AG09319 (cell line): Measurements from ENCODE around the gene CCDC201.
"Not testable (repeated sequence)": the region's sequence is repeated elsewhere in the genome, so short reads cannot be mapped to it uniquely, and the experiment has no call there.

ENCODE experiments used
- DNase-seq: peaks from one replicate; pipeline ENCODE4 v3.0.0-alpha.2; 2010; ENCODE audit warnings: low read depth; ENCODE audit errors: extremely low read depth
- TF ChIP-seq, protein P1 (sequence below): IDR thresholded peaks from 2 replicates; pipeline ENCODE4 v1.5.1; 2011; ENCODE audit warnings: low read depth, mild to moderate bottlenecking, inconsistent platforms, low read length, moderate library complexity

Gene CCDC201

DNA sequence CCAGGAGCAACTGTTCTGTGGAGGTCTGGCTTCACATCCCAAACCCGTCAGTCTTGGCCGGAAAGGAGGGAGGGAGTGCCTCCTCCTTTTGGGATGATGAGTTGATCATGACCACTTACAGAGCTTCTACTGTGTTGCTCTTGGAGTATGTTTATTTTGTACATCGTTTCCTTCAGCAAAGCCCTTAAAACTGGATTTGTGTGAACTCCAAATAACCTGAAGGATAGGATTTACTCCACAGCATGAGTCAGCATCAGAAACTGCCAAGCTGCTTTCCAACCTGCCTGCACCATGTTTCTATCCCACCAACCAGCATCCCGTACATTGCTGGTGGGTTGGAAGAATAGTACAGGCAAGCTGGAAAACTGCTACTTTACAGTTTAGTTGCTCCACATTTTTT, 3.5 kb downstream of the CCDC201 start:
- TF ChIP-seq, protein P1, sequence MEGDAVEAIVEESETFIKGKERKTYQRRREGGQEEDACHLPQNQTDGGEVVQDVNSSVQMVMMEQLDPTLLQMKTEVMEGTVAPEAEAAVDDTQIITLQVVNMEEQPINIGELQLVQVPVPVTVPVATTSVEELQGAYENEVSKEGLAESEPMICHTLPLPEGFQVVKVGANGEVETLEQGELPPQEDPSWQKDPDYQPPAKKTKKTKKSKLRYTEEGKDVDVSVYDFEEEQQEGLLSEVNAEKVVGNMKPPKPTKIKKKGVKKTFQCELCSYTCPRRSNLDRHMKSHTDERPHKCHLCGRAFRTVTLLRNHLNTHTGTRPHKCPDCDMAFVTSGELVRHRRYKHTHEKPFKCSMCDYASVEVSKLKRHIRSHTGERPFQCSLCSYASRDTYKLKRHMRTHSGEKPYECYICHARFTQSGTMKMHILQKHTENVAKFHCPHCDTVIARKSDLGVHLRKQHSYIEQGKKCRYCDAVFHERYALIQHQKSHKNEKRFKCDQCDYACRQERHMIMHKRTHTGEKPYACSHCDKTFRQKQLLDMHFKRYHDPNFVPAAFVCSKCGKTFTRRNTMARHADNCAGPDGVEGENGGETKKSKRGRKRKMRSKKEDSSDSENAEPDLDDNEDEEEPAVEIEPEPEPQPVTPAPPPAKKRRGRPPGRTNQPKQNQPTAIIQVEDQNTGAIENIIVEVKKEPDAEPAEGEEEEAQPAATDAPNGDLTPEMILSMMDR = no peak
- DNase-seq = no peak

DNA sequence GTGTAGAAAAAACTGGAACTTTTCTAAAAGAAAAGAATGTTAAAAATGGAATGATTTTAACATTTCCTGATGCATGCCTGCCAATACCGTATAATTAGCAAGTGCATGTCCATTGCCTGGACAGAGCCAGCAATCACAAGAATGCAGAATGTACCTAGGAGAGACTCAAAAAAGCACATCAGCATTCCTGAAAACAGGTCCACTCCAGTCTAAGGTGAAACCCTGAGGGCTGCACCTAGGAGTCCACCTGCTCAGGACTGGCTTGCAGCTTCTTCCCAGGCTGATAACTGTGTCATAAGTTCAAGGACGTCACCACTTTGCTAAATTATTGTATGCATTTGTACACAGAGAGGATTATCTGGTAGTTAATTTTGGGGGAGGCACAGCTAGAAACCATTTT, 5.4 kb downstream of the CCDC201 start:
- TF ChIP-seq, protein P1 = no peak

DNA sequence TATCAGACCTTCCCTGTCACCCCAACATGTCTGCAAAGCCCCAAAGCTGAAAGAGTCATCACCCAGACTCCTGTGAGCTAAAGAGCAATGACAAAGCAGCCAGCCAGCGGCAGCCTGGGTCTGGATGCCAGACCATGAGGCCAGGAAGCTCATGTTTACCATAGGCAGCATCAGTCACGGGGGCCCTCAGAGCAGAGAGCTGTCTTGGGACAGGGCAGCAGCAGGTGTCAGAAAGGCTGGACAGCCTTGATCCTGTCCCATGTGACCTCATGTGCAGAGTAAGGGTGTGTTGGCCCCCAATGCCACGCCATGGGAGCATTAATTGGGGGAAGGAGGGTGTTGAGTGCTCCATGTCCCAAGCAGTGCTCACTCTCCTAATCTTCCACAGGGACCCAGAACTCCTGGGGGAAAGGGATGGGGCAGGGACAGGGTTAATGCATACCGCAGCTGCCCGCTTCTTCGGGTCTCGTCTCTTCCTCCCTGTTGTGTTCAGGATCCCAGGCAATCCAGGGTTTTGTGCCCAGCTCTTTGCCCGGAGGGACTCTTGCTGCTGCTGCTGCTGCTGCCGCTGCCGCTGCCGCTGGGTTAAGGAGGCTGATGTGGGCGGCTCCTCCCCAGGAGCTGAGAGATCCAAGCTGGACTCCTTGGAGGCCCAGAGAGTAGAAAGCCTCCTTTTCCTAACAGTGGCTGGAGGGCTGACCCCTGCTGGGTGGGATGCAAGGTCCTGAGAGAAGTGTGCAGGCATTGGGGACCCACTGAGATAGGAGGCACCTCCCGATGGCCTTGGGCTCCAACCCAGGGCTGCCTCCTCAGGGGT, 7.1 kb downstream of the CCDC201 start:
- no peak for DNase-seq
- TF ChIP-seq, protein P1 = no peak

More for the DNA sequence above, 5.4 kb downstream of the CCDC201 start:
- no peak for DNase-seq

DNA sequence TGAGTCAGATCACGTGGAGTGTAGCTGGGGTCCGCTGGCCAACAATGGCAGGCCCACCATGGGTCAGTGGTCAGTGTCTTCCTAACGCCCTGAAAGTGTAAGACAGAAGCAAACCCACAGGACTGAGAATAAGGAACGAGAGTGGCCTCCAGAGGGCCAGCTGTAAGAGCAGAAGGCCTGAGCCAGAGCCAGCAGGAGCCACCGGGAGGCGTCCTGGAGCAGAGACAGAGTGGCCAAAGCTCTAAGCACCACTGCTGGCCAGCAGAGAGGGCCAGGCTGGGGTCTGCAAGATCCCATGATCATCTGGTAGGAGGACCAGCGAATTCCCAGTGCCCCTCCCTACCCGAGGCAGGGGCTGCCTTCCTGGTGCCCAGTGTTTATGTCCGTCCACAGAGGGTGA, 9.2 kb downstream of the CCDC201 start:
- DNase-seq = no peak
- TF ChIP-seq, protein P1 = peak; percentile 2

DNA sequence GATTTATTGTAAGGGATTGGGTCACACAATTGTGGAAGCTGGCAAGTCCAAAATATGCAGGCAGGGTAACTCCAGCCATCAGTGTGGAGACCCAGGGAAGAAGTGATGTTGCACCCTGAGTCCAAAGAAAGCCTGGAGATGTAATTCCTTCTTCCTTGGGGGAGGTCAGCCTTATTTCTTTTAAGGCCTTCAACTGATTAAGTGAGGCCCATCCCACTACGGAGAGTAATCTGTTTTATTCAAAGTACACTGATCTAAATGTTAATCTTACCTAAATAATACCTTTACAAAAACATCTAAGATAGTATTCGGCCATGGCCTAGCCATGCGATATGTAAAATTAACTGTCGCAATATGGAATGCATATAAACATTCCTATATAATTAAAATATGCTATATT, 16.0 kb downstream of the CCDC201 start:
- not testable (repeated sequence) for DNase-seq

DNA sequence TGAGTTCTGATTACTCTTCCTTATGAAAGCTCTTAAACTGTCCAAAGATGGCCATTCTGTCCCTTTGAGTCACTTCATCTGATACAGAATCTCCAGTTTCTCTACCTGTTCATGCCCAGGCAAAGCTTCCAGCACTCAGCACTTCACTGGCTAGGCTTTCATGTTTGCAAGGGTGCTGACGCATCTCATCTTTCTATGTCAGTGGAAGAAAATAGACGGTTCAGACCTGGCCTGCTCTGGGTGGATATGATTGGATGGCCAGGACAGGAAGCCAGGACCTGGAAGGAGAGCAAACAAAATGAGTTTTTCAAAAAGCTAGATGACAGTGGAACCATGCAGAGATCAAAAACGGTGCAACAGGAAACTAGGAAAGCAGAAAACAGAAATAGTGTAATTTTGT, 17.2 kb downstream of the CCDC201 start:
- DNase-seq = not testable (repeated sequence)

DNA sequence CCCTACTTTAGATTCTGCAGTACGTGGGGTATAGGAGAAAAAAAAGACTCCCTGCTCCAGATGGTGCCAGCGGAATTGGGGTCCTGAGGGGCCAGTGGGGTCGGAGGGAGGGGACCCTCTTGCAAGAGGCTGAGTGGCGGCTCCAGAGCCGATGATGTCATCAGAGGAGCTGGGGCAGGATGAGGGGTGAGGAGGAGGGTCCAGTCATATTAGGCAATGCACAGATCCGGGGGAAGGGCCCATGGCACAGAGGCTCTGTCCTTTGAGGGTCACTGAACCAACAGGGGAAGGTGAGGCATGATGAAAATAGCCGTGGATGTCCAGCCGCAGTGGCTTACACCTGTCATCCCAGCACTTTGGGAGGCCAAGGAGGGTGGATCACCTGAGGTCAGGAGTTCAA, 19.4 kb downstream of the CCDC201 start:
- DNase-seq = not testable (repeated sequence)

DNA sequence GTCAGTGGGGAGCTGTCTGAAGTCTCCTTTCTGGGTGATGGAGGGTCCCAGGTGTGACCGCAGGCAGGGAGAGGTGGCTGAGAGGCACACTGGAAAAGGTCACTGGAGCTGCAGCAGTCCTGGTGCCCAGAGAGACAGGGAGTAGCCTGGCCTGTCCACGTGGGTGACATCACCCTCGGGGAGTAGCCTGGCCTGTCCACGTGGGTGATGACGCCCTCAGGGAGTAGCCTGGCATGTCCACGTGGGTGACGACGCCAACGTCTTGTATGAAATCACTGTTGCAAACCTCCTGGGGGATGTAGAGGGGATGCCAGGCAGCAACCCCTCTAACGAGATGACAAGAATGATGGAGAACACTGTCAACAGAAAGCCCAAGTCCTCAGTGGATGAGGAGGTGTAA, 19.9 kb downstream of the CCDC201 start:
- not testable (repeated sequence) for DNase-seq

DNA sequence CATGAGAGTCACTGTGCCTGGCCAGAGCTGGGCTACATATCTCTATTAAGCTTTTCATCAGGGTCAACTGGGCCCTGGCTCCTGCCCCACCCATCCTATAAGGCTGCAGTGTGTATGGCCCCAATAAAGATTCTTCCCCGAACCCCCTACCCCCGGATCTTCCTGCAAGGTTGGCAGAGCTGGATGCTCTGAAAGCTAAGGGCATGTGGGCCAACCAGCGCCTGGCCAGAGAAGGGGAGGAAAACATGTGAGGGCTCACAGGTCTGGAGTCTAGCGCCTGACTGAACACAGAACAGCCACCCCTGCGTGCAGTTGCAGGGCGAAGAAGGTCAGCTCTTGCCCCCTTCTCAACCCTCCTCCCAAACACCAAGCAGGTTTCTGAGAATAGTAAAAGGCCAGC, 24.1 kb downstream of the CCDC201 start:
- not testable (repeated sequence) for DNase-seq

DNA sequence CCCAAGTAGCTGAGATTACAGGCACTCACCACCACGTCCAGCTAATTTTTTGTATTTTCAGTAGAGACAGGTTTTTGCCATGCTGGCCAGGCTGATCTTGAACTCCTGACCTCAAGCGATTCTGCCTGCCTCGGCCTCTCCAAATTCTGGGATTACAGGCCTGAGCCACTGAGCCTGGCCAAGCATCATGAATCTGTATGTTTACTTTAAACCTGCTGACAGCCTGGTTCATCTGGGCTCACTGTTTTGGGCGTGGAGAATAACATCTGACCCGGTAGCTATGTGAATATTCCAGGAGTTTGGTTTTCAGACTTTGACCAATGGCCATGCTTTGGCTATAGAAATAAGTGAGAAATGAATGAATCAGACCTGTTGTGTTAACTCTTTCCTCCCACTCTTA, 26.3 kb downstream of the CCDC201 start:
- DNase-seq = not testable (repeated sequence)

DNA sequence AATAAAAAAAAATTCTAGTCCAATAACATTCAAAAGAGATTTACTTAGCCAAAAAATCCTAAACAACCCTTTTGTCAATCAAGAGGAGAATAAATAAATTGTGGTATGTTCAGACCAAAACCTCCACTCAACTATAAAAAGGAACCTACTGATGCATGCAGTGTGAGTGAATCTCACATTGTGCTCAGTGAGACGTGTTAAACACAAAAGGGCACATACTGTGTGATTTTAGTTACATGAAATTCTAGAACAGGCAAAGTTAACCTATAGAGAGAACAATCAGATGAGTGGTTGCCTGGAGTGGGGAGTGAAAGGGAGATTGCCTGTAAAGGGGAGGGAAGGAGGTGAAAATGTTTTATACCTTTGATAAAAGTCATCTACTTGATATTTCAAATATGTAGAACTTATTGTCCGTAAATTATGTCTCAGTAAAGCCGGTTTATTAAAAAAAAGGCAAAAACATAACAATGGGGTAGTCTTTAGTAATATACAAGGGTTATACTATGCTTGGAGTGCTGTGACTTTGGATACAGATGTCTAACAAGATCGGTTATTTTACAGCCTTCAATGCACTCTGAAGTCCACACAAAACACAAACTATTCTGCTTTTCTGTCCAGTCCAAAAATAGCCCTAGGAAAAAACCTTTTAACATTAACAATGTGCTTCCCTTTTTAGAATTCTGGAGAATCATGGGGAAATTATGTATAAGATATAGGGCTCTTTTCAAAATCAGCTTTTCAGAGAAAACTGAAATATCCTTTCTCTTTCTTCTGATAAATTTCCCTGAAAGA, 30.8 kb downstream of the CCDC201 start:
- DNase-seq = not testable (repeated sequence)

DNA sequence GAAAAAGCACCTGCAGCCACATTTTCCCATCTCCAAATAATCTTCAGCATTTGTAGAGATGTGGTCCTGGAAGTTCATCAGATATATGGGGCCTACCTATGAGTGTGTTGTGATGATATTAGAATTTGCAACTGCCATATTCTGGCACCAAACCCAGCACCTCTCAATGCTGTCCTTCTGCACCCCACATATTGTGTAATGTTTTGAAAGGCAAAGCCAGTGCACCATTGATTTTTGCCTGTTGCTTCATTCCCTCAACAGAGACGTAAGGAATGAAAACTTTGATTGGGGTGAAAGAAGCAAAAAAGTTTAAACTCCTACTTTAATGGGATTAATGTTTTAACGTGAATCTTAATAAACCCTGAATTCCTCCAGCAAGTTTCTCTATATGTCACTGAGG, 34.0 kb downstream of the CCDC201 start:
- not testable (repeated sequence) for DNase-seq

DNA sequence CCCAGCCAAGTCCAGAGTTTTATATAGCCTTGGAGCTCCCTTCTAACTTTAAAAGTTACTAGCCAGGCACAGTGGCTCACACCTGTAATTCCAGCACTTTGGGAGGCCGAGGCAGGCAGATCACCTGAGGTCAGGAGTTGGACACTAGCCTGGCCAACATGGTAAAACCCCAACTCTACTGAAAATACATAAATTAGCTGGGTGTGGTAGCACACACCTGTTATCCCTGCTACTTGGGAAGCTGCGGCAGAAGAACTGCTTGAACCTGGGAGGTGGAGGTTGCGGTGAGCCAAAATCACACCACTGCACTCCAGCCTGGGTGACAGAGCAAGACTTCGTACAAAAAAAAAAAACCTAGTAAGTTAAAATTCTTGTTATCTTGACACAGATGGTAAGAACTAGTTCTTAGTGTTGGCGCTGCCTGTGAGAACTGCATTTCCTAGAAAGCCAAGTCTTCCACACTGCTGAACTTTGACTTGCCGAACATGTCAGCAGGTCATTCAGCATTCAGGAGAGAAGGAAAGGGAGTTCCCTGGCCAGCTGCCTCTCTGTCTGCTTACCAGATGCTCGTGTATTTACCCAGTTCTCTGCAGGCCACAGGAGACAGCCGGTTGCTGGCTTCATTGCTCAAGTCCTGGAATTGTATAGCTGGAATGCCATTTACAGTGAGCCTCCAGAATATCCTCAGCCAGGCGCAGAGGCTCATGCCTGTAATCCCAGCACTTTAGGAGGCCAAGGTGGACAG, 40.3 kb downstream of the CCDC201 start:
- DNase-seq = peak; percentile 42

DNA sequence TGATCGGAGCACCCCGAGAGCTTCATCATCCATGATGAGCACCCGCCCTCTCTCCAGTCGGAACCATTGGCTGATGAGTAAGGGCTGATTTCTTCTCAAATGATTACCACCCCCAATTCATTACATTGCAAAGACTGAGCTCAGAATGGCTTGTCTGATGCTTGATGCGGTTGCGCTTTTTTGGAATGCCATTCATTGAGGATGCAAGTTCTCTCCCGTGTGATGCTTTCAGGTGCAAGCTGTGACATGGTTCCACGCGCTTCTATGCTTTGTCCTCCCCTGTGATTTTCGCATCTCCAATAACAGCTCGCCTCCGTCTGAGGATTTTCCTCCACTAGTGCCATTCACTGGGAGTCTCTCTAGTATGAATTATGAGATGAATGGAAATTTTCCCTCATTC, 43.0 kb downstream of the CCDC201 start:
- not testable (repeated sequence) for DNase-seq

DNA sequence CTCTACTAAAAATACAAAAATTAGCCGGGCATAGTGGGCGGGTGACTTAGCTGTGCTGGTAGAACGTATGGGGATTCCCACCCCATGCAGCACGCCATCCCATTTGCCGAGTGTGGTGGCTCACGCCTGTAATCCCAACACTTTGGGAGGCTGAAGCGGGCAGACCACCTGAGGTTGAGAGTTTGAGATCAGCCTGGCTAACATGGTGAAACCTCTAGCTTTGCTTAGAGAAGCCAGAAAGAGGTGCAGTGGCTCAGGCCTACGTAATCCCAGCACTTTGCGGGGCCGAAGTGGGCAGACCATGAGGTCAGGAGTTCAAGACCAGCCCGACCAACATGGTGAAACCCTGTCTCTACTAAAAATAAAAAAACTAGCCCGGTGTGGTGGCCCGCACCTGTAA, 45.2 kb downstream of the CCDC201 start:
- DNase-seq = not testable (repeated sequence)
